ENCODE data around the gene DAAM2.

DAAM2 gene

GRCh38 chr6:39851331-39851730 lies 59.2 kb downstream of the DAAM2 start:
- no peak for TF ChIP-seq CTCF (IDR thresholded peaks at IDR 0.05)
- Histone ChIP-seq H3K27ac (peak overlapping the region; percentile 53 to 75), H3K27me3 (no peaks in the 10 kb centered on the region), H3K36me3 (peaks cover 0 to under 1% (median under 1%) of the 10 kb centered on the region in 3 donors), H3K9me3 (no peaks in the 10 kb centered on the region), H3K4me3 (no peak overlapping the region), H3K4me1 (peaks cover 7 to 99% (median 81%) of the 10 kb centered on the region in 4 donors)
- intact Hi-C loops (cut with DNase I; ENCODE audit: low total_unique reads): no loop called here
- no peak for DNase-seq

GRCh38 chr6:39852324-39852723 lies 60.1 kb downstream of the DAAM2 start:
- peaks cover 0 to 10% (median 7%) of the 10 kb centered on the region in 3 donors for H3K36me3 ChIP-seq
- no peak overlapping the region for H3K4me3 ChIP-seq
- no peak for TF ChIP-seq CTCF (IDR thresholded peaks at IDR 0.05)
- DNase-seq: no peak
- no peaks in the 10 kb centered on the region for H3K27me3 ChIP-seq
- intact Hi-C loops (cut with DNase I; ENCODE audit: low total_unique reads): no loop called here
- no peaks in the 10 kb centered on the region for H3K9me3 ChIP-seq
- peak overlapping the region; percentile 53 to 75 for H3K27ac ChIP-seq
- H3K4me1 ChIP-seq: peaks cover 7 to 100% (median 81%) of the 10 kb centered on the region in 4 donors

GRCh38 chr6:39853604-39854003 lies 61.4 kb downstream of the DAAM2 start:
- TF ChIP-seq CTCF (IDR thresholded peaks at IDR 0.05): no peak
- peak overlapping the region in 1 of 2 donors; percentile 79 for H3K27ac ChIP-seq

GRCh38 chr6:39855356-39855995 lies 63.3 kb downstream of the DAAM2 start:
- Histone ChIP-seq H3K4me3 (no peak overlapping the region), H3K4me1 (peaks cover 2 to 81% (median 63%) of the 10 kb centered on the region in 4 donors), H3K36me3 (peaks cover 0 to 16% (median 7%) of the 10 kb centered on the region in 3 donors), H3K27me3 (no peaks in the 10 kb centered on the region), H3K9me3 (no peaks in the 10 kb centered on the region), H3K27ac (peak overlapping the region; percentile 77 to 79)
- TF ChIP-seq CTCF (IDR thresholded peaks at IDR 0.05): no peak
- intact Hi-C loops (cut with DNase I; ENCODE audit: low total_unique reads): no loop called here
- DNase-seq: no peak

More at GRCh38 chr6:39853604-39854003, 61.4 kb downstream of the DAAM2 start:
- Histone ChIP-seq H3K4me3 (no peak overlapping the region), H3K27me3 (no peaks in the 10 kb centered on the region), H3K36me3 (peaks cover 0 to 16% (median 7%) of the 10 kb centered on the region in 3 donors), H3K4me1 (peaks cover 7 to 93% (median 75%) of the 10 kb centered on the region in 4 donors), H3K9me3 (no peaks in the 10 kb centered on the region)
- DNase-seq: no peak
- intact Hi-C loops (cut with DNase I; ENCODE audit: low total_unique reads): no loop called here

- Histone ChIP-seq H3K27ac (peak overlapping the region; percentile 77 to 79), H3K4me3 (no peak overlapping the region), H3K36me3 (peaks cover 0 to 21% (median 7%) of the 10 kb centered on the region in 3 donors), H3K9me3 (no peaks in the 10 kb centered on the region), H3K4me1 (peaks cover 5 to 79% (median 57%) of the 10 kb centered on the region in 4 donors), H3K27me3 (no peaks in the 10 kb centered on the region)
- intact Hi-C loops (cut with DNase I; ENCODE audit: low total_unique reads): no loop called here
- no peak for DNase-seq
- no peak for TF ChIP-seq CTCF (IDR thresholded peaks at IDR 0.05)
Measured at GRCh38 chr6:39859025-39859424, 66.8 kb downstream of the DAAM2 start.

Data from tibial artery (tissue), 4 donors.